Colonic mucosa (tissue), 4 donors: ENCODE results near the gene PLEKHA6. TPM values are rescaled to one million over a fixed set of nuclear protein-coding genes. Genes with fewer than 3 reads are reported as not detected.

Source experiments
- DNase-seq: peaks from one replicate; pipeline ENCODE4 v3.0.0-alpha.2; 2020
- H3K27ac ChIP-seq: fragments of 200-600 bp; one replicate; pipeline ENCODE4 v1.8.0; 2021
- H3K27me3 ChIP-seq: fragments of 200-600 bp; one replicate; pipeline ENCODE4 v1.8.0; 2021
- H3K36me3 ChIP-seq: fragments of 200-600 bp; one replicate; pipeline ENCODE4 v1.8.0; 2021
- H3K4me1 ChIP-seq: fragments of 200-600 bp; one replicate; pipeline ENCODE4 v1.8.0; 2021; ENCODE audit warnings: mild to moderate bottlenecking
- H3K4me3 ChIP-seq: fragments of 200-600 bp; one replicate; pipeline ENCODE4 v1.8.0; 2021
- H3K9ac ChIP-seq, 2 donors: one replicate each; pipeline ENCODE4 v1.7.0; 2013; ENCODE audit warnings: control low read depth in 2 of 2, low read depth in 2 of 2, low read length in 2 of 2
- H3K9me3 ChIP-seq: fragments of 200-600 bp; one replicate; pipeline ENCODE4 v1.8.0; 2021
- intact Hi-C: fragments of 100-400 bp; cut with DNase I; formaldehyde crosslinking; loops from one replicate; pipeline ENCODE4 v1.14.1; 2022
- total RNA-seq, 2 donors: library from RNA; stranded (reverse); fragmentation: NEBNext Ultra II Directional in 1 of 2; extraction: Animal tissue kit (Norgen Biotek cat#: 25700) in 1 of 2; gene quantifications; one replicate each; pipeline ENCODE4 v1.2.1, GENCODE V29; 2021
- TF ChIP-seq, protein P1 (sequence below): fragments of 200-600 bp; IDR thresholded peaks from one replicate; pipeline ENCODE4 v1.8.0; 2022; ENCODE audit warnings: antibody characterized with exemption, mild to moderate bottlenecking
- donor health status: healthy.
- donor health status: DM: no; HTN: no; CAD: no.
- donor health status: DM: no; HTN: no; CAD: no.

Gene PLEKHA6
- total RNA-seq, 2 donors from 2014 or later: 84.5 to 165 TPM

DNA sequence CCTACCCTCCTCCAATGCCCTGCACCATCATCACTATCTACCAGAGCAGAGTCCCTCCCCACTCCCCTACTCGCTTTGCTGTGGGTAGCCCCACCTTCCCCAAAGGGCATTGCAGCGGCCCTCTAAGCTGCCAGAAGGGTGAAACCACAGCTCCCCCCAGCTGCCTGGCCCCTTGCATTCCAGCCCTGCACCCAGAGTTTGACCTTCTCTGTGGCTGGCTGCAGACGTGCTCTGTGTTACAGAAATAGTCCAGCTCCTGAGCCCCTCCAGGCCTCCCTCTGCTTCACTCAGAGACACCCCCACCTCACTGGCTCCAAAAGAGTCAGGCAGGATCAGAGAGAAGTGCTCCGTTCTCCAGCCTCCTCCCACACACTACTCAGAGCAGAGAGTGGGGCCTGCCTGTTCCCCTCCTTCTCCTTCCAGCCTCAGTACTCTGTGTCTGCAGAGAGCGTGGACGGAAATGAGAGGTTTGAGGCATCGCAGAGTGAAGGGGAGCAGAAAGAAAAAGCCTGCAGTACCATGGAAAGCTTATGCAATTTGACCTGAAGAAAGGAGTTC lies 63.2 kb downstream of the PLEKHA6 start:
- no peaks in the 10 kb centered on the region for H3K36me3 ChIP-seq
- DNase-seq: no peak
- H3K27me3 ChIP-seq: no peaks in the 10 kb centered on the region
- peaks cover 12% of the 10 kb centered on the region for H3K4me1 ChIP-seq
- H3K9me3 ChIP-seq: no peaks in the 10 kb centered on the region
- no peak overlapping the region for H3K9ac ChIP-seq
- intact Hi-C loops: no loop called here
- TF ChIP-seq, protein P1, sequence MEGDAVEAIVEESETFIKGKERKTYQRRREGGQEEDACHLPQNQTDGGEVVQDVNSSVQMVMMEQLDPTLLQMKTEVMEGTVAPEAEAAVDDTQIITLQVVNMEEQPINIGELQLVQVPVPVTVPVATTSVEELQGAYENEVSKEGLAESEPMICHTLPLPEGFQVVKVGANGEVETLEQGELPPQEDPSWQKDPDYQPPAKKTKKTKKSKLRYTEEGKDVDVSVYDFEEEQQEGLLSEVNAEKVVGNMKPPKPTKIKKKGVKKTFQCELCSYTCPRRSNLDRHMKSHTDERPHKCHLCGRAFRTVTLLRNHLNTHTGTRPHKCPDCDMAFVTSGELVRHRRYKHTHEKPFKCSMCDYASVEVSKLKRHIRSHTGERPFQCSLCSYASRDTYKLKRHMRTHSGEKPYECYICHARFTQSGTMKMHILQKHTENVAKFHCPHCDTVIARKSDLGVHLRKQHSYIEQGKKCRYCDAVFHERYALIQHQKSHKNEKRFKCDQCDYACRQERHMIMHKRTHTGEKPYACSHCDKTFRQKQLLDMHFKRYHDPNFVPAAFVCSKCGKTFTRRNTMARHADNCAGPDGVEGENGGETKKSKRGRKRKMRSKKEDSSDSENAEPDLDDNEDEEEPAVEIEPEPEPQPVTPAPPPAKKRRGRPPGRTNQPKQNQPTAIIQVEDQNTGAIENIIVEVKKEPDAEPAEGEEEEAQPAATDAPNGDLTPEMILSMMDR: no peak
- peak overlapping the region; percentile 20 for H3K27ac ChIP-seq
- no peak overlapping the region for H3K4me3 ChIP-seq

DNA sequence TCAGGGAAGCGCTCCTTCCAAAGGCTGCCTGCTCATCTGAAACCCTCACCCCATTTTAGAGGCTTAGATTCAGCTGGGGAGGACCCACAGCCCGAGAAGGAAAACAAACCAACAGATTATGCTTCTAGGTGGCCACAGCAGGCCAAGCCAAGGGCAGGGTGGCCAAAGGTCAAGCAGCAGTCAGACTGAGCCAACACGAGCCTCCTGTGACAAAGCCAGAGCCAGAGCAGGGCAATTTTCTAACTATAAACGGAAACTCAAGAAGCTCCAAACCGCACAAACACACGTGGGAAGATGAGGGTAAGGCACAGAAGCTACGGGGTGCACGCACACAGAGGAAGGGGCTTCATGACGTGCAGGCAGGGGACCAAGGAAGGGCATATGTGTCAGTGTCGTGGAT lies 64.1 kb downstream of the PLEKHA6 start:
- intact Hi-C loops: no loop called here
- peak; percentile 52 for DNase-seq
- TF ChIP-seq, protein P1: no peak

DNA sequence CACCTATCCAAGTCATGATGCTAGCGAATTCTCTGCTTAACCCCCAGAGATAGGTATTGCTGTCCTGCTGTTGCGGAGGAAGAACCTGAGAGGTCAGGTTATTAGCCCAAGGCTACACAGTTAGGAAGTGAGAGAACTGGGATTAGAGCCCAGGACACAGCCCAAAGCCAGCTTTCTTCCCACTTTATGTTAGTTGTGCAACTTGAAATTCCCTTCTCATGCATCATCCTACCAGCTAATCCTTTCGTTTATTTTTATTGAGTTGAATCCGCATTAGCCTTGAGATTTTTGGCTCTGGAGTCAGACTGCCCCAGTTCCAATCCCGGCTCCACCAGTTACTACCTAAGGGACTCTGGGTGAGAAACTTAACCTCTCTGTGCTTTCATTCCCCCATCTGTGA lies 65.4 kb downstream of the PLEKHA6 start:
- H3K4me1 ChIP-seq: peaks cover 12% of the 10 kb centered on the region
- intact Hi-C loops: no loop called here
- no peak overlapping the region for H3K4me3 ChIP-seq
- H3K9ac ChIP-seq: no peak overlapping the region
- no peaks in the 10 kb centered on the region for H3K36me3 ChIP-seq
- DNase-seq: no peak
- TF ChIP-seq, protein P1: no peak
- no peaks in the 10 kb centered on the region for H3K27me3 ChIP-seq
- H3K9me3 ChIP-seq: no peaks in the 10 kb centered on the region
- H3K27ac ChIP-seq: peak overlapping the region; percentile 54

More for the DNA sequence above, 64.1 kb downstream of the PLEKHA6 start:
- Histone ChIP-seq H3K4me3 (no peak overlapping the region), H3K9me3 (no peaks in the 10 kb centered on the region), H3K9ac (peak overlapping the region in 1 of 2 donors; percentile 52), H3K27me3 (no peaks in the 10 kb centered on the region), H3K27ac (peak overlapping the region; percentile 20), H3K36me3 (no peaks in the 10 kb centered on the region), H3K4me1 (peaks cover 12% of the 10 kb centered on the region)

DNA sequence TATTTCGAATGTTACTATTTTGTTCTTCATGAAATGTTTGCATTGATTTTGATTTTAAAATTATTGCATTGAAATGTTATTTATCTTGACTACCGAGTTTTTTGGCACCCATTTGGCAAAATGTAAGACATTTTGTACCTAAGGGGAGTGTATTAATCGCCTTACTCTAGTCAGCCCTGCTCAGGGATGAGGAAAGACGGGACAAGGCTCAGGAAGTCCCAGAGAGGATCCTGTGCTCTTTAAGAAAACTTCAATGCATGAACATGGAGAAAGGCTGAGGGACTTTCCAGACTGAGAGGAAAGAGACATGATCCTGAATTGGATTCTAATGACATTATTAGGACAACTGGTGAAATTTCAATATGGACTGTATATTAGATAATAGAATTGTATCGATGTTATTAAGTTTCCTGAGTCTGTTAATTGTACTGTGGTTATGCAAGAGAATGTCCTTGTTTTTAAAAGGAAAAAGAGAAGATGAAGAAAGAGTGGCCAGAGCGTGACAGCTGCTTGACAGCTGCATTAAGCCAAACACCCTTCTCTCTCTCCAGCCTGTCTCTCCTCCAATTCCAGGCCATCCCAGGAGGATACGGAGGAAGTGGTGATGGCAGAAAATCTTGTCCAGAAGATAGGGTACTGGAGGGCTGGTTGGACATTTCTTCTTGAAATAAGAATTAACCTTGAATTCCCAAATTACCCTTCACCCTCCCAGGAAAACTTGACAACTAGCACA lies 66.0 kb downstream of the PLEKHA6 start:
- TF ChIP-seq, protein P1: no peak
- Histone ChIP-seq H3K4me1 (peaks cover 12% of the 10 kb centered on the region), H3K36me3 (no peaks in the 10 kb centered on the region), H3K4me3 (no peak overlapping the region), H3K27ac (peak overlapping the region; percentile 54), H3K9ac (no peak overlapping the region), H3K27me3 (no peaks in the 10 kb centered on the region), H3K9me3 (no peaks in the 10 kb centered on the region)
- no peak for DNase-seq
- intact Hi-C loops: no loop called here

DNA sequence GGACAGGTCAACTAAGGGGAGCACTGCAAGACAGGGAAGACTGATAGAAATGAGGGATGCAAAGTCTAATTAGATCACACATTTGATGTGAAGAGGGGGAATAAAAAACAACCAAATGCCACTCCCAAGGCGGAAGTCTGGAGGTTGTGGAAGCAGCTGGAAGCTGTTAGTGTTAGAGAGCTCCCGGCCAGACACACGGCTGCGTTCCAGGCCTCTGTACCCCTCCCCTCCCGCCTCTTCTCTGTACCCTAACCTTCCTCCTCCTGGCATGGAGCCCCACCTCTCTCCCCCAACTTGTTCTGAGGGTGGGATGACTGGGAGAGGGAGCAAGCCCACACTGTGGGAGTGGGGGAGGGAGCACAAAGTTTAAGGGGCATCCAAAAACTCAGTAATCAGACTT lies 67.0 kb downstream of the PLEKHA6 start:
- no peak overlapping the region for H3K4me3 ChIP-seq
- DNase-seq: no peak
- no peaks in the 10 kb centered on the region for H3K27me3 ChIP-seq
- intact Hi-C loops: no loop called here
- no peak overlapping the region for H3K27ac ChIP-seq
- H3K9ac ChIP-seq: no peak overlapping the region
- H3K4me1 ChIP-seq: peaks cover 12% of the 10 kb centered on the region
- no peaks in the 10 kb centered on the region for H3K36me3 ChIP-seq
- TF ChIP-seq, protein P1: no peak
- no peaks in the 10 kb centered on the region for H3K9me3 ChIP-seq
